Fibroblast of lung (primary cell): ENCODE measurements around the gene POGZ. TPM values are rescaled to one million over a fixed set of nuclear protein-coding genes. Genes with fewer than 3 reads are reported as not detected.

Experiments used
- DNase-seq, 2 donors: peaks; one replicate each; pipeline versions ENCODE4 v3.0.0 to v3.0.0-alpha.2; 2010; ENCODE audit warnings: low read depth in 2 of 2
- H2AFZ ChIP-seq: 2 replicates; pipeline ENCODE4 v1.5.1; 2012; ENCODE audit warnings: low read length, control low read depth, inconsistent platforms
- H3K27ac ChIP-seq: 2 replicates; pipeline ENCODE4 v1.5.1; 2011; ENCODE audit warnings: low read length, control low read depth; ENCODE audit not compliant: insufficient read depth
- H3K27me3 ChIP-seq: 2 replicates; pipeline ENCODE4 v1.5.1; 2011; ENCODE audit warnings: mild to moderate bottlenecking, low read length; ENCODE audit not compliant: control insufficient read depth, insufficient read depth
- H3K36me3 ChIP-seq: 2 replicates; pipeline ENCODE4 v1.5.1; 2011; ENCODE audit warnings: low read length; ENCODE audit not compliant: control insufficient read depth, insufficient read depth
- H3K4me1 ChIP-seq: 2 replicates; pipeline ENCODE4 v1.5.1; 2011; ENCODE audit warnings: low read length; ENCODE audit not compliant: control insufficient read depth, insufficient read depth; ENCODE audit errors: extremely low read depth
- H3K4me2 ChIP-seq: 2 replicates; pipeline ENCODE4 v1.5.1; 2011; ENCODE audit warnings: low read length, control low read depth; ENCODE audit not compliant: insufficient read depth; ENCODE audit errors: extremely low read depth
- H3K4me3 ChIP-seq, 4 experiments: fragments of 200-600 bp in 1 of 4; sonication (generic) in 1 of 4; replicated peaks in 1 of 4; 2 replicates each; pipeline ENCODE4 v1.5.1; 2011 to 2016; ENCODE audit warnings: low read length in 4 of 4, low read depth in 3 of 4, mild to moderate bottlenecking in 3 of 4, control low read depth in 2 of 4, inconsistent platforms in 1 of 4, mixed read lengths in 1 of 4; ENCODE audit not compliant: insufficient read depth in 1 of 4; ENCODE audit errors: control extremely low read depth in 1 of 4
- H3K79me2 ChIP-seq: 2 replicates; pipeline ENCODE4 v1.5.1; 2012; ENCODE audit warnings: mild to moderate bottlenecking, low read length, inconsistent platforms; ENCODE audit not compliant: control insufficient read depth, insufficient read depth
- H3K9ac ChIP-seq: 2 replicates; pipeline ENCODE4 v1.5.1; 2011; ENCODE audit warnings: mild to moderate bottlenecking, low read length, control low read depth; ENCODE audit not compliant: insufficient read depth
- H3K9me3 ChIP-seq: 2 replicates; pipeline ENCODE4 v1.5.1; 2012; ENCODE audit warnings: low read depth, low read length; ENCODE audit not compliant: control insufficient read depth, insufficient read depth
- H4K20me1 ChIP-seq: 2 replicates; pipeline ENCODE4 v1.5.1; 2011; ENCODE audit warnings: low read length; ENCODE audit not compliant: control insufficient read depth, insufficient read depth; ENCODE audit errors: extremely low read depth
- EZH2 ChIP-seq: IDR thresholded peaks from 2 replicates; pipeline ENCODE4 v1.5.1; 2012; ENCODE audit warnings: low read length, control low read depth, mild to moderate bottlenecking; ENCODE audit errors: missing control alignments
- polyA plus RNA-seq, 2 donors: library from polyadenylated mRNA; depleted of rRNA in 1 of 2; stranded (reverse) in 1 of 2; unstranded in 1 of 2; fragments of >200 nt; gene quantifications; 2 replicates each; pipeline ENCODE4 v1.2.1, GENCODE V29; 2011 to 2012; ENCODE audit warnings: missing spikeins in 1 of 2
- total RNA-seq: library from RNA; depleted of rRNA; stranded (reverse); fragments of >200 nt; gene quantifications from 2 replicates; pipeline ENCODE4 v1.2.1, GENCODE V29; 2014
- TF ChIP-seq, protein P1 (sequence below), 2 donors: IDR thresholded peaks in 1 of 2; conservative IDR thresholded peaks in 1 of 2; 1 replicate in 1 of 2; 2 replicates in 1 of 2; pipeline ENCODE4 v1.5.1; 2011 to 2012; ENCODE audit warnings: low read length in 2 of 2, control low read depth in 1 of 2, inconsistent platforms in 1 of 2, low read depth in 1 of 2, mild to moderate bottlenecking in 1 of 2

The POGZ gene
- total and polyA plus RNA-seq, 2 donors (not counting 1 experiment from before 2014, with no cell fraction given): 21.6 to 27.6 TPM

DNA sequence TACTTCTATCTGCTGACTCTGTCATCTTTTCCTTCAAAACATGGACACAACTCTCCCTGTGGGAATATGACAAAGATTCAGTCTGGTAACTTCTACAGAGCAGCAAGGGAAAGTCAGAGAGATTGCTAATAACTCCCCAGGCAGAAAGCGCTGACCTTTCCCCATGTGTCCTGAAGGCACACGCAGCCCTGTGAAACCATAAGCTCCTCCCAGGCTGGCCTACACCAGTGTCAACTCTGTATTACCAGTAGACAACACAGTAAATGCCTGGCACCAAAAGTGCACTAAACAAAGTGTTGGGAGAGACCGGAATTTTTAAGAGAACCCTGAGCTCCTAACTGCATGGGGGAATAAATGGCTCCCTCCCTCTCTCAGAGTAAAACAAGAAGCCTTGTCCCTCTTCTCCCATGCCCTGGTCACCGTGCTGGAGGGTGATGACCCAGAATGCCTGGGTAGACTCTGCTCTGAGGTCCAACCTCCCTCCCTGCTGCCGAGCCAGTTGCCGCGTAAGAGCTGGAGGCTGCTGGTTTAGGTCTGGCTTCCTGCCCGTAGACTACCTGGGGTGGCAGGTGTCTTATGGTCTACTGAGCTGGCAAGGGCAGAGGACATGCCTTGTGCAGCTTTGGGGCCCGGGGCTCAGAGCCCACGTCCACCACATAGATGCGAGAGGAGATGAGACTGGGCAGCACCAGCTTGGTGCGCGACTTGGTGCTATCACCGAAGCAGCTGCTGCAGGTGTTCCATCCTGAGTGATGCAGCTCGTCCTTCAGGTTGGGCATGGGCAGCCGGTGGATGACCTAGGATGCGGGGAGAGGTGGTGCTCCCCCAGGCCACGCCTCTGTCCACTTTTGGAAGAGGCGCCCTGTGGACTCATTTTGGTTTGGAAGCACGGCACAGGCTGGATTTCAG, 90.6 kb downstream of the POGZ start:
- H2AFZ ChIP-seq: no peak overlapping the region
- no peak overlapping the region for H3K27ac ChIP-seq
- H3K4me2 ChIP-seq: no peak overlapping the region
- H3K4me3 ChIP-seq: no peak overlapping the region
- TF ChIP-seq, protein P1, sequence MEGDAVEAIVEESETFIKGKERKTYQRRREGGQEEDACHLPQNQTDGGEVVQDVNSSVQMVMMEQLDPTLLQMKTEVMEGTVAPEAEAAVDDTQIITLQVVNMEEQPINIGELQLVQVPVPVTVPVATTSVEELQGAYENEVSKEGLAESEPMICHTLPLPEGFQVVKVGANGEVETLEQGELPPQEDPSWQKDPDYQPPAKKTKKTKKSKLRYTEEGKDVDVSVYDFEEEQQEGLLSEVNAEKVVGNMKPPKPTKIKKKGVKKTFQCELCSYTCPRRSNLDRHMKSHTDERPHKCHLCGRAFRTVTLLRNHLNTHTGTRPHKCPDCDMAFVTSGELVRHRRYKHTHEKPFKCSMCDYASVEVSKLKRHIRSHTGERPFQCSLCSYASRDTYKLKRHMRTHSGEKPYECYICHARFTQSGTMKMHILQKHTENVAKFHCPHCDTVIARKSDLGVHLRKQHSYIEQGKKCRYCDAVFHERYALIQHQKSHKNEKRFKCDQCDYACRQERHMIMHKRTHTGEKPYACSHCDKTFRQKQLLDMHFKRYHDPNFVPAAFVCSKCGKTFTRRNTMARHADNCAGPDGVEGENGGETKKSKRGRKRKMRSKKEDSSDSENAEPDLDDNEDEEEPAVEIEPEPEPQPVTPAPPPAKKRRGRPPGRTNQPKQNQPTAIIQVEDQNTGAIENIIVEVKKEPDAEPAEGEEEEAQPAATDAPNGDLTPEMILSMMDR (conservative IDR thresholded peaks at IDR 0.05 in 1 of 2, IDR thresholded peaks at IDR 0.05 in 1 of 2; ENCODE audit: low read depth in 1 of 2, low read length in 2 of 2): no peak
- TF ChIP-seq EZH2: no peak
- H3K4me1 ChIP-seq: peaks cover 3% of the 10 kb centered on the region
- H3K9ac ChIP-seq: no peak overlapping the region
- H3K36me3 ChIP-seq: peaks cover 1% of the 10 kb centered on the region
- no peak for DNase-seq
- H3K9me3 ChIP-seq: no peaks in the 10 kb centered on the region
- no peaks in the 10 kb centered on the region for H3K27me3 ChIP-seq
- H3K79me2 ChIP-seq: no peaks in the 10 kb centered on the region
- no peaks in the 10 kb centered on the region for H4K20me1 ChIP-seq

GRCh38 chr1:151367658-151368392, 91.5 kb downstream of the POGZ start:
- Histone ChIP-seq H3K9ac (no peak overlapping the region), H2AFZ (no peak overlapping the region), H3K9me3 (no peaks in the 10 kb centered on the region), H3K4me3 (no peak overlapping the region), H3K36me3 (peaks cover 1% of the 10 kb centered on the region), H3K27ac (no peak overlapping the region), H3K4me1 (peaks cover 3% of the 10 kb centered on the region), H3K79me2 (no peaks in the 10 kb centered on the region), H3K27me3 (no peaks in the 10 kb centered on the region), H3K4me2 (no peak overlapping the region), H4K20me1 (no peaks in the 10 kb centered on the region)
- no peak for DNase-seq
- TF ChIP-seq, protein P1 (conservative IDR thresholded peaks at IDR 0.05 in 1 of 2, IDR thresholded peaks at IDR 0.05 in 1 of 2; ENCODE audit: low read depth in 1 of 2, low read length in 2 of 2): no peak
- TF ChIP-seq EZH2: no peak

DNA sequence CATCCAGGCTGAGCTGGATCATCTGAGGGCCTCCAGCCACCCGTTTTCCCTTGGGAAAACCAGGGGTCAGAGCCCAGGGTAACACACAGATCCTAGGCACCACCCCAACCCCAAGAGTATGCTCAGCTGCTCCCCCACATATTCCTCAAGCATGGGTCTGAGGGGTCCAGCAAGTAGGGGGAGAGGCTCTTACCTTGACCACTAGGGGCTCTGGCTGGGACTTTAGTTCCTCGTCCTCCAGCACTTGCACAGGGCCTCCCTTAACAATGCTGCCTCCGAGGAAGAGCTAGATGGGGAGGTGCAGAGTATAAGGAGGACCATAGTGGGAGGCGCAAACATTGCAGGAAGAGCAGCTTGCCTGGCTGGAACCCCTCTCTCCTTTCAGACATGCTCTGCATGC, 94.3 kb downstream of the POGZ start:
- no peak overlapping the region for H3K4me3 ChIP-seq
- H3K9me3 ChIP-seq: no peaks in the 10 kb centered on the region
- TF ChIP-seq, protein P1 (conservative IDR thresholded peaks at IDR 0.05 in 1 of 2, IDR thresholded peaks at IDR 0.05 in 1 of 2; ENCODE audit: low read depth in 1 of 2, low read length in 2 of 2): no peak
- TF ChIP-seq EZH2: no peak
- no peak overlapping the region for H3K4me2 ChIP-seq
- DNase-seq: no peak
- no peaks in the 10 kb centered on the region for H3K27me3 ChIP-seq
- H3K9ac ChIP-seq: no peak overlapping the region
- no peak overlapping the region for H2AFZ ChIP-seq
- no peak overlapping the region for H3K27ac ChIP-seq
- no peaks in the 10 kb centered on the region for H3K4me1 ChIP-seq
- H3K36me3 ChIP-seq: peaks cover 1% of the 10 kb centered on the region
- H3K79me2 ChIP-seq: no peaks in the 10 kb centered on the region
- no peaks in the 10 kb centered on the region for H4K20me1 ChIP-seq
